AG09319 (cell line): ENCODE results near the gene CNOT6L.
A peak's percentile ranks its signal among the peaks of the same experiment; 100 is the strongest.

Experiments used
- DNase-seq: peaks from one replicate; pipeline ENCODE4 v3.0.0-alpha.2; 2010; ENCODE audit warnings: low read depth; ENCODE audit errors: extremely low read depth
- TF ChIP-seq, protein P1 (sequence below): IDR thresholded peaks from 2 replicates; pipeline ENCODE4 v1.5.1; 2011; ENCODE audit warnings: low read depth, mild to moderate bottlenecking, inconsistent platforms, low read length, moderate library complexity

CNOT6L gene

DNA sequence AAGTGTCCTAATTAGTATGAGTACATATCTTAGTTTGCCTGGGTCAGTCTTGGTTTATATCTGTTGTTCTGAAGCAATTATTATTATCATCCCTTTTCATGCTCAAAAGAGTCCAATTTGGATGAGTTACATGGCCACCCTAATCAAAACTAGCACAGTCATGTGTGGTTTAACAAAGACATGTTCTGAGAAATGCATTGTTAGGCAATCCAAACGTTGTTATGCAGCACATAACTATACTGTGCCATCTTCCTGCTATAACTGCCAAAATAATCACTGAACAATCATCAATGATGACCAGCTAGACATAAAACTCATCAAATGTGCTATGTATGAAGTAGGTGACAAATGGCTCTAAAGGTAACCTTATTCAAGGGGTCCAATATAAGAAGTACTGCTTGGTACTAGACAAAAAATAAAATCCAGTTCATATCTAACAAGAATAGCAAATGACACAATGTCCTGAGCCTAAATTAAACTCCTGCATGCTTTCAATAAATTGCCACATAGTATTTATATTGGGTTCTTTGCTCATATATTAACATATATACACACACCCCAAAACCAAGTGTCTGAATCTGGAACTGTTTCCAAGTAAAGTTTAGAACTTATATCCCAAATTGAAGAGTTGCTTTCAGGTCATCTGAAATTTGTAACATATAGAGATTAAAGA, 41.9 kb downstream of the CNOT6L start:
- TF ChIP-seq, protein P1, sequence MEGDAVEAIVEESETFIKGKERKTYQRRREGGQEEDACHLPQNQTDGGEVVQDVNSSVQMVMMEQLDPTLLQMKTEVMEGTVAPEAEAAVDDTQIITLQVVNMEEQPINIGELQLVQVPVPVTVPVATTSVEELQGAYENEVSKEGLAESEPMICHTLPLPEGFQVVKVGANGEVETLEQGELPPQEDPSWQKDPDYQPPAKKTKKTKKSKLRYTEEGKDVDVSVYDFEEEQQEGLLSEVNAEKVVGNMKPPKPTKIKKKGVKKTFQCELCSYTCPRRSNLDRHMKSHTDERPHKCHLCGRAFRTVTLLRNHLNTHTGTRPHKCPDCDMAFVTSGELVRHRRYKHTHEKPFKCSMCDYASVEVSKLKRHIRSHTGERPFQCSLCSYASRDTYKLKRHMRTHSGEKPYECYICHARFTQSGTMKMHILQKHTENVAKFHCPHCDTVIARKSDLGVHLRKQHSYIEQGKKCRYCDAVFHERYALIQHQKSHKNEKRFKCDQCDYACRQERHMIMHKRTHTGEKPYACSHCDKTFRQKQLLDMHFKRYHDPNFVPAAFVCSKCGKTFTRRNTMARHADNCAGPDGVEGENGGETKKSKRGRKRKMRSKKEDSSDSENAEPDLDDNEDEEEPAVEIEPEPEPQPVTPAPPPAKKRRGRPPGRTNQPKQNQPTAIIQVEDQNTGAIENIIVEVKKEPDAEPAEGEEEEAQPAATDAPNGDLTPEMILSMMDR: no peak
- no peak for DNase-seq

DNA sequence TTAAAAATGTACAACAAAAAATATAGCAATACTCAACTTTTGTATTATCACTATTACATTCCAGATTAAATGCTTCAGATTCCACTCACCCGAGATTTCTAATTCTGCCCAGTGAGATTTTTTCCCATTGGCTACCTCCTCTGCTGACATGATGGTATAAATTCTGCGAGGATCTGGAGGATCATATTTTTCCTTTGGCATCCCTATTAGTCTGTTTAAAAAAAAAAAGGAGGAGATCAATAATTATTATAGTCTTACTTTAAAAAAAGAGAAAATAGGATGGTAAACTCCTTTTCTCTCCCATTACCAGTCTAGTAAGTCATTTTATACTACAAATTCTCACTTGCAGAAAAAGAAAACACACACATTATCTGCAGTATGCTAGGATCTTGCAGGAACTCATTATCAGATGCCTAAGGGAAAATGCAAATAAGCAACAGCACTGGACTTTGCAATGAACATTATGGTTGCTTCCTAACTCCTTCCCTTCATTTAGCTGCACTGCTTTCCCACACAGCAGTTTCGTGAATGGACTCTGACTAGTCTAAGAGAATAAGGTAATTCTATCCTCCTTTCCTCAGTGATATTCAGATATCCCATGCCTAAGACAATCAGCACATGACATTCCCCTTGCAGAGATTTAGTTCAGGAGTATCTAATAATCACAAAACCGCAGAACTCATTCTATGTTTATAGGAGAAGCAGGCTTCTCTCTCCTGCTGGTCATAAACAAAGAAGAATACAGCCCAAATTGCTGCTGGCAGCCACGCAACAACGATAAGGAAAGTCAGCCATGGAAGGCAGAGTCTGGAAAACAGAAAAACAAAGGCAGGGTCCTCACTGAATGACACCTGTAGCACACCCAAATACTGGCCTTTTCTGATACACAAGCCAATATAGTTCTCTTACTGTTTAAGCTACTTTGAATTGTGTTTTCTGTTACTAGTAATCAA, 42.7 kb downstream of the CNOT6L start:
- DNase-seq: peak; percentile 15
- TF ChIP-seq, protein P1: no peak

DNA sequence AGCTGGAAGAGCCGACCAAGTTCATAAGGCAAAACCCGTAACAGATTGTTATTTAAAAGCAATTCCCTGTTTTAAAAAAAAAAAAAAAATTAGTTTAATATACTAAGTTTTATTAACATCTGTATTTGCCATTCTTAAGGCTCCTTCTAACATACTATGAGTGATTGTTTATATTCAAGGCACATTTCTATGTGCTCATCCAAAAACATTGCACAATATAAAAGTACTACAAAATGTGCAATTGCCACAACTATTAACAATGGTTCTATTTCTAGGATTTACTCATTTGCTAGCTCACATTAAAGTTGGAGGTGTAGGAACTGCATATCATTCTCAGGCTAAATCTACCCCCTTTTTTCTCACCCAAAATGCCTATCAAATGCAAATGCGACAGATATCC, 46.1 kb downstream of the CNOT6L start:
- TF ChIP-seq, protein P1: no peak
- DNase-seq: peak; percentile 16

DNA sequence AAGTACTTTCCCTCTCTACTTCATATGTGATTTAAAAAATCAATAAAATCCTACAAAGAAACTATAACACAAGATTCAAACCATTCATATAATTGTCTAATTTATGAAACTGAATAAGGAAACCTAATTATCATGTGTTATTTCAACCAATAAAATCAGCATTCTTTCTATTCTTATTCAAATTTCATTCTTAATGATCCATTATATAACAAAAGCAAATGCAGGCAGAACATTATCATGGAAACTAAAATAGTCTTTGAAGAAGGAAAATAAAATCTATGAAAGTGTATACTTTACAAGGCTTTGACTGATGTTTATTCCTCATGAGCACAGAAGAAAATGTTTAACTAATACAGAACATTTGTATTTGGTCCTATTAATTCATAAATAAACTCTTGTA, 47.6 kb downstream of the CNOT6L start:
- TF ChIP-seq, protein P1: no peak

DNA sequence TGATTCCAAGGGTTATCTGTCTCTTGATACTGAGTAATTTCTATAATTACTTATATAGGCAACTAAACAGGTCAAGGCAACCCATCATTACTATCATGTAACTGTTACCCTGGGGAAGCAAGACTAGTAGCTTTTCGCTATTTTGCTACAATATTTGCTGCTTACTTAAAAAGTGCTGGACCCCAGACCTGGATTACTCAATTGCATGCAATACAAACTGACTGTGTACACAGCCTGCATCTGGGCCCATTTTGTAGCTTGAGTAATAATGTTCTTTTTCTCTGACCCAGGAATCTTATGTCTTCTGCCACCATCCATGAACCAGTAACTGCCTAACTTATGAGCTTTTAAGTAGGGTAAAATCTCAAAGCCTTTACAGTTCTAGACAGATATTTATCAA, 53.4 kb downstream of the CNOT6L start:
- no peak for DNase-seq
- TF ChIP-seq, protein P1: no peak

More for the DNA sequence above, 47.6 kb downstream of the CNOT6L start:
- no peak for DNase-seq

DNA sequence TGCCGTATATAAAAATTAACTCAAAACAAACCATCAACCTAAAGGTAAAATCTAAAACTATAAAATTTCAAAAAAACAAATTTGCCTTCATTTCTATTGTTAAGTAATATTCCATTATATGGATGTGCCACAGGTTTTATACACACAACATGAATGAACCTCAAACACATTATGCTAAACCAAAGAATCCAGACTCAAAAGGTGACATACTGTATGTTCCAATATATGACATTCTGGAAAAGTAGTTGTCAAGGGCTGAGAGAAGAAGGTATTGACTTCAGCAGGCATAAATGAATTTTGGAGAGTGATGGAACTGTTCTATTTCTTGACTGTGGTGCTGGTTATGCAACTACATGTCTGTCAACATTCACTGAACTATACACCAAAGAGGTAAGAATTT, 56.6 kb downstream of the CNOT6L start:
- TF ChIP-seq, protein P1: no peak
- no peak for DNase-seq

DNA sequence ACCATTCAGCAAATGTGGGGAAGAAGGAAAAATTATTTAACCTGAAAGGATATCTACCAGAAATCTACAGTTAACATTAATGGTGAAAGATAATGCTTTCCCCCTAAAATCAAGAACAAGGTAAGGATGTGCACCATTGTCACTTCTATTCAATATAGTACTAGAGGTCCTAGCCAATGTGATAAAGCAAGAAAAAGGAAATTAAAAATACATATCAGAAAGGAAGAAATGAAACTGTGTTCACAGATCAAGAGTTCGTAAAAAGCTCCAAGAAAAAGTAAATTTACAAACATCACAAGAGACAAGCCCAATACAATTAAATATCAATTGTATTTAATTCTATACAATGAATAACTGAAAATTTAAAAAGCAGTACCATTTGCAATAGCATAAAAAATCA, 57.6 kb downstream of the CNOT6L start:
- TF ChIP-seq, protein P1: no peak
- DNase-seq: no peak
